HEK293 (cell line): ENCODE results near the gene TAMALIN.

Source experiments
- GLIS1 ChIP-seq: fragments of 450-650 bp; formaldehyde crosslinking; IDR thresholded peaks from 2 replicates; pipeline ENCODE4 v1.5.1; 2016; ENCODE audit warnings: missing biosample characterization, missing genetic modification characterization
- SP7 ChIP-seq: fragments of 450-650 bp; formaldehyde crosslinking; IDR thresholded peaks from 2 replicates; pipeline ENCODE4 v1.5.1; 2016; ENCODE audit warnings: missing biosample characterization, missing genetic modification characterization
- YY1 ChIP-seq: fragments of 450-650 bp; formaldehyde crosslinking; IDR thresholded peaks from 2 replicates; pipeline ENCODE4 v1.5.1; 2018; ENCODE audit warnings: missing biosample characterization, missing genetic modification characterization
- ZBTB1 ChIP-seq: fragments of 450-650 bp; formaldehyde crosslinking; IDR thresholded peaks from 2 replicates; pipeline ENCODE4 v1.5.1; 2016; ENCODE audit warnings: missing biosample characterization, missing genetic modification characterization
- ZBTB20 ChIP-seq: fragments of 450-650 bp; formaldehyde crosslinking; IDR thresholded peaks from 2 replicates; pipeline ENCODE4 v1.5.1; 2016; ENCODE audit warnings: missing biosample characterization, missing genetic modification characterization
- ZFP41 ChIP-seq: fragments of 450-650 bp; formaldehyde crosslinking; IDR thresholded peaks from 2 replicates; pipeline ENCODE4 v1.5.1; 2016; ENCODE audit warnings: missing biosample characterization, missing genetic modification characterization, borderline replicate concordance
- ZNF169 ChIP-seq: fragments of 450-650 bp; formaldehyde crosslinking; IDR thresholded peaks from 2 replicates; pipeline ENCODE4 v1.5.1; 2016; ENCODE audit warnings: missing biosample characterization, missing genetic modification characterization
- ZNF302 ChIP-seq: fragments of 450-650 bp; formaldehyde crosslinking; IDR thresholded peaks from 2 replicates; pipeline ENCODE4 v1.5.1; 2016; ENCODE audit warnings: missing biosample characterization, missing genetic modification characterization, low read depth
- ZNF394 ChIP-seq: fragments of 450-650 bp; formaldehyde crosslinking; IDR thresholded peaks from 2 replicates; pipeline ENCODE4 v1.5.1; 2016; ENCODE audit warnings: missing biosample characterization, missing genetic modification characterization, mild to moderate bottlenecking, moderate library complexity, borderline replicate concordance
- ZNF549 ChIP-seq: fragments of 450-650 bp; IDR thresholded peaks from 2 replicates; pipeline ENCODE4 v1.5.1; 2018; ENCODE audit warnings: missing biosample characterization, missing genetic modification characterization, mild to moderate bottlenecking, inconsistent platforms, moderate library complexity
- ZNF555 ChIP-seq: fragments of 450-650 bp; formaldehyde crosslinking; conservative IDR thresholded peaks from 2 replicates; pipeline ENCODE4 v1.5.1; 2017; ENCODE audit warnings: missing biosample characterization, mild to moderate bottlenecking, missing genetic modification characterization, inconsistent platforms
- ZNF585B ChIP-seq: fragments of 450-650 bp; formaldehyde crosslinking; IDR thresholded peaks from 2 replicates; pipeline ENCODE4 v1.5.1; 2016; ENCODE audit warnings: missing biosample characterization, missing genetic modification characterization
- ZNF600 ChIP-seq: fragments of 450-650 bp; formaldehyde crosslinking; IDR thresholded peaks from 2 replicates; pipeline ENCODE4 v1.5.1; 2016; ENCODE audit warnings: missing biosample characterization, missing genetic modification characterization
- ZNF621 ChIP-seq: fragments of 450-650 bp; formaldehyde crosslinking; IDR thresholded peaks from 2 replicates; pipeline ENCODE4 v1.5.1; 2017; ENCODE audit warnings: missing biosample characterization, missing genetic modification characterization
- ZNF664 ChIP-seq: fragments of 450-650 bp; formaldehyde crosslinking; IDR thresholded peaks from 2 replicates; pipeline ENCODE4 v1.5.1; 2016; ENCODE audit warnings: missing biosample characterization, missing genetic modification characterization
- ZNF830 ChIP-seq: fragments of 450-650 bp; IDR thresholded peaks from 2 replicates; pipeline ENCODE4 v1.5.0; 2018; ENCODE audit warnings: missing biosample characterization, missing genetic modification characterization, low read depth, mild to moderate bottlenecking, moderate library complexity
- TF ChIP-seq, protein P1 (sequence below): fragments of 450-650 bp; formaldehyde crosslinking; IDR thresholded peaks from 2 replicates; pipeline ENCODE4 v1.5.1; 2017; ENCODE audit warnings: missing biosample characterization, missing genetic modification characterization
- TF ChIP-seq, protein P2 (sequence below): fragments of 450-650 bp; formaldehyde crosslinking; IDR thresholded peaks from 2 replicates; pipeline ENCODE4 v1.5.1; 2016; ENCODE audit warnings: missing biosample characterization, missing genetic modification characterization
- TF ChIP-seq, protein P3 (sequence below): fragments of 450-650 bp; formaldehyde crosslinking; IDR thresholded peaks from 2 replicates; pipeline ENCODE4 v1.5.1; 2016; ENCODE audit warnings: missing biosample characterization, missing genetic modification characterization
- TF ChIP-seq, protein P4 (sequence below): fragments of 450-650 bp; formaldehyde crosslinking; IDR thresholded peaks from 2 replicates; pipeline ENCODE4 v1.5.1; 2016; ENCODE audit warnings: missing biosample characterization, missing genetic modification characterization
- TF ChIP-seq, protein P5 (sequence below): fragments of 450-650 bp; formaldehyde crosslinking; IDR thresholded peaks from 2 replicates; pipeline ENCODE4 v1.5.1; 2016; ENCODE audit warnings: missing biosample characterization, missing genetic modification characterization

TAMALIN gene

DNA sequence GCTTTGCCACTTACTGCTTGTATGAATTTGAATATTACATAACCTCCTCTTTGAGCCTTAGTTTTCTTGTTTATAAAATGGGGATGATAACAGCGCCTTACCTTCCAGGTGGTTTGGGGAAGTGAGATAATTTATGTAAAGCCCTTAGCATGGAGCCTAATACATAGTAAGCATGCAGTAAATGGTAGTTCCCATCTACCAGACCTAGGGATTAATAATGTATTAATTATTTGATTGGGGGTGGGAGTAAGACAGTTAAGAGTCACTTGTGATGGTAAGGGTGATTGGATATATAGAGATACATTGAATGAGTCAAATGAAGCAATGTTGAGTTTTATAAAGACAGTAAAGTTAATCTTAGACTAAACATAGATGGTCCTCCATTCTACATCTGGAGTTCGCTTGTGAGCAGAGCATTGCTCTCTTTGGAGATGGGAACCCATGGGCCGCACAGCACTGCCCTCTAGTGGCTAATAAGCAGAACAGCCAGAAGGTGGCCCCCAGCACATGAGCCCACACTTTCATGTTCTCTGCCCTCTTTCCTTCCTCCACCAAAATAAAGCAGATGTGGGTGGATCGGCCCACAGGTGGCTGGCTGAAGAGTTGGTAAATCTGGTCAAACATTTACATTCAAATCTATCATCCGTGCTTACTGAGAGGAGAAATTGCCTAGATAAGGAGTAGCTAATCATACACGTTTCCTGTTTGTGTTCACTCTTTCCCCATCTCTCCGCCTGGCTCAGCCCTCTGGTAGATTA is 26.5 kb upstream of the TAMALIN start (continued):
- no peak for TF ChIP-seq ZNF830 (tag by site-specific recombination)
- TF ChIP-seq ZNF302 (tag by site-specific recombination): no peak
- no peak for TF ChIP-seq GLIS1
- no peak for TF ChIP-seq ZNF664 (tag by site-specific recombination)
- no peak for TF ChIP-seq ZNF549 (tag by site-specific recombination)
- TF ChIP-seq YY1 (tag by site-specific recombination): no peak
- TF ChIP-seq, protein P1, sequence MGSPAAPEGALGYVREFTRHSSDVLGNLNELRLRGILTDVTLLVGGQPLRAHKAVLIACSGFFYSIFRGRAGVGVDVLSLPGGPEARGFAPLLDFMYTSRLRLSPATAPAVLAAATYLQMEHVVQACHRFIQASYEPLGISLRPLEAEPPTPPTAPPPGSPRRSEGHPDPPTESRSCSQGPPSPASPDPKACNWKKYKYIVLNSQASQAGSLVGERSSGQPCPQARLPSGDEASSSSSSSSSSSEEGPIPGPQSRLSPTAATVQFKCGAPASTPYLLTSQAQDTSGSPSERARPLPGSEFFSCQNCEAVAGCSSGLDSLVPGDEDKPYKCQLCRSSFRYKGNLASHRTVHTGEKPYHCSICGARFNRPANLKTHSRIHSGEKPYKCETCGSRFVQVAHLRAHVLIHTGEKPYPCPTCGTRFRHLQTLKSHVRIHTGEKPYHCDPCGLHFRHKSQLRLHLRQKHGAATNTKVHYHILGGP: no peak
- TF ChIP-seq, protein P2, sequence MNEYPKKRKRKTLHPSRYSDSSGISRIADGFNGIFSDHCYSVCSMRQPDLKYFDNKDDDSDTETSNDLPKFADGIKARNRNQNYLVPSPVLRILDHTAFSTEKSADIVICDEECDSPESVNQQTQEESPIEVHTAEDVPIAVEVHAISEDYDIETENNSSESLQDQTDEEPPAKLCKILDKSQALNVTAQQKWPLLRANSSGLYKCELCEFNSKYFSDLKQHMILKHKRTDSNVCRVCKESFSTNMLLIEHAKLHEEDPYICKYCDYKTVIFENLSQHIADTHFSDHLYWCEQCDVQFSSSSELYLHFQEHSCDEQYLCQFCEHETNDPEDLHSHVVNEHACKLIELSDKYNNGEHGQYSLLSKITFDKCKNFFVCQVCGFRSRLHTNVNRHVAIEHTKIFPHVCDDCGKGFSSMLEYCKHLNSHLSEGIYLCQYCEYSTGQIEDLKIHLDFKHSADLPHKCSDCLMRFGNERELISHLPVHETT (tag by site-specific recombination): no peak
- no peak for TF ChIP-seq ZNF555 (tag by site-specific recombination)
- no peak for TF ChIP-seq ZNF600
- TF ChIP-seq, protein P3, sequence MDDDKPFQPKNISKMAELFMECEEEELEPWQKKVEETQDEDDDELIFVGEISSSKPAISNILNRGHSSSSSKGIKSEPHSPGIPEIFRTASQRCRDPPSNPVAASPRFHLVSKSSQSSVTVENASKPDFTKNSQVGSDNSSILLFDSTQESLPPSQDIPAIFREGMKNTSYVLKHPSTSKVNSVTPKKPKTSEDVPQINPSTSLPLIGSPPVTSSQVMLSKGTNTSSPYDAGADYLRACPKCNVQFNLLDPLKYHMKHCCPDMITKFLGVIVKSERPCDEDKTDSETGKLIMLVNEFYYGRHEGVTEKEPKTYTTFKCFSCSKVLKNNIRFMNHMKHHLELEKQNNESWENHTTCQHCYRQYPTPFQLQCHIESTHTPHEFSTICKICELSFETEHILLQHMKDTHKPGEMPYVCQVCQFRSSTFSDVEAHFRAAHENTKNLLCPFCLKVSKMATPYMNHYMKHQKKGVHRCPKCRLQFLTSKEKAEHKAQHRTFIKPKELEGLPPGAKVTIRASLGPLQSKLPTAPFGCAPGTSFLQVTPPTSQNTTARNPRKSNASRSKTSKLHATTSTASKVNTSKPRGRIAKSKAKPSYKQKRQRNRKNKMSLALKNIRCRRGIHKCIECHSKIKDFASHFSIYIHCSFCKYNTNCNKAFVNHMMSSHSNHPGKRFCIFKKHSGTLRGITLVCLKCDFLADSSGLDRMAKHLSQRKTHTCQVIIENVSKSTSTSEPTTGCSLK (tag by site-specific recombination): no peak
- TF ChIP-seq, protein P4, sequence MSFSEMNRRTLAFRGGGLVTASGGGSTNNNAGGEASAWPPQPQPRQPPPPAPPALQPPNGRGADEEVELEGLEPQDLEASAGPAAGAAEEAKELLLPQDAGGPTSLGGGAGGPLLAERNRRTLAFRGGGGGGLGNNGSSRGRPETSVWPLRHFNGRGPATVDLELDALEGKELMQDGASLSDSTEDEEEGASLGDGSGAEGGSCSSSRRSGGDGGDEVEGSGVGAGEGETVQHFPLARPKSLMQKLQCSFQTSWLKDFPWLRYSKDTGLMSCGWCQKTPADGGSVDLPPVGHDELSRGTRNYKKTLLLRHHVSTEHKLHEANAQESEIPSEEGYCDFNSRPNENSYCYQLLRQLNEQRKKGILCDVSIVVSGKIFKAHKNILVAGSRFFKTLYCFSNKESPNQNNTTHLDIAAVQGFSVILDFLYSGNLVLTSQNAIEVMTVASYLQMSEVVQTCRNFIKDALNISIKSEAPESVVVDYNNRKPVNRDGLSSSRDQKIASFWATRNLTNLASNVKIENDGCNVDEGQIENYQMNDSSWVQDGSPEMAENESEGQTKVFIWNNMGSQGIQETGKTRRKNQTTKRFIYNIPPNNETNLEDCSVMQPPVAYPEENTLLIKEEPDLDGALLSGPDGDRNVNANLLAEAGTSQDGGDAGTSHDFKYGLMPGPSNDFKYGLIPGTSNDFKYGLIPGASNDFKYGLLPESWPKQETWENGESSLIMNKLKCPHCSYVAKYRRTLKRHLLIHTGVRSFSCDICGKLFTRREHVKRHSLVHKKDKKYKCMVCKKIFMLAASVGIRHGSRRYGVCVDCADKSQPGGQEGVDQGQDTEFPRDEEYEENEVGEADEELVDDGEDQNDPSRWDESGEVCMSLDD: no peak
- TF ChIP-seq SP7 (tag by site-specific recombination): 0 out of 2 replicates have a peak, but pooled peaks have one; percentile 20
- no peak for TF ChIP-seq ZNF585B (tag by site-specific recombination)
- TF ChIP-seq ZNF394 (tag by site-specific recombination): no peak
- no peak for TF ChIP-seq ZNF169 (tag by site-specific recombination)
- TF ChIP-seq ZNF621 (tag by site-specific recombination): no peak
- no peak for TF ChIP-seq ZFP41 (tag by site-specific recombination)
- TF ChIP-seq ZBTB1: no peak
- no peak for TF ChIP-seq ZBTB20 (tag by site-specific recombination)
- TF ChIP-seq, protein P5, sequence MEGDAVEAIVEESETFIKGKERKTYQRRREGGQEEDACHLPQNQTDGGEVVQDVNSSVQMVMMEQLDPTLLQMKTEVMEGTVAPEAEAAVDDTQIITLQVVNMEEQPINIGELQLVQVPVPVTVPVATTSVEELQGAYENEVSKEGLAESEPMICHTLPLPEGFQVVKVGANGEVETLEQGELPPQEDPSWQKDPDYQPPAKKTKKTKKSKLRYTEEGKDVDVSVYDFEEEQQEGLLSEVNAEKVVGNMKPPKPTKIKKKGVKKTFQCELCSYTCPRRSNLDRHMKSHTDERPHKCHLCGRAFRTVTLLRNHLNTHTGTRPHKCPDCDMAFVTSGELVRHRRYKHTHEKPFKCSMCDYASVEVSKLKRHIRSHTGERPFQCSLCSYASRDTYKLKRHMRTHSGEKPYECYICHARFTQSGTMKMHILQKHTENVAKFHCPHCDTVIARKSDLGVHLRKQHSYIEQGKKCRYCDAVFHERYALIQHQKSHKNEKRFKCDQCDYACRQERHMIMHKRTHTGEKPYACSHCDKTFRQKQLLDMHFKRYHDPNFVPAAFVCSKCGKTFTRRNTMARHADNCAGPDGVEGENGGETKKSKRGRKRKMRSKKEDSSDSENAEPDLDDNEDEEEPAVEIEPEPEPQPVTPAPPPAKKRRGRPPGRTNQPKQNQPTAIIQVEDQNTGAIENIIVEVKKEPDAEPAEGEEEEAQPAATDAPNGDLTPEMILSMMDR: peak; percentile 75
